Stomach (tissue), 9 donors: ENCODE results near the gene PDSS2. TPM values are rescaled to one million over a fixed set of nuclear protein-coding genes. Genes with fewer than 3 reads are reported as not detected.

Experiments
- DNase-seq, 2 donors: peaks; one replicate each; pipeline versions ENCODE4 v3.0.0 to v3.0.0-alpha.2; 2013 to 2019
- H3K27ac ChIP-seq, 5 donors: fragments of 200-600 bp in 4 of 5; sonication (generic) in 4 of 5; one replicate each; pipeline ENCODE4 v1.5.1; 2013 to 2019; ENCODE audit warnings: mild to moderate bottlenecking in 1 of 5, moderate library complexity in 1 of 5
- H3K27me3 ChIP-seq, 3 donors: fragments of 200-600 bp; sonication (generic); one replicate each; pipeline ENCODE4 v1.5.1; 2017 to 2019; ENCODE audit warnings: mixed run types in 1 of 3
- H3K36me3 ChIP-seq, 4 donors: fragments of 200-600 bp; sonication (generic); 1 replicate in 3 of 4; 2 replicates in 1 of 4; pipeline ENCODE4 v1.5.1; 2016 to 2019
- H3K4me1 ChIP-seq, 4 donors: fragments of 200-600 bp; sonication (generic); one replicate each; pipeline ENCODE4 v1.5.1; 2016 to 2019
- H3K4me3 ChIP-seq, 4 donors: fragments of 200-600 bp; sonication (generic) in 3 of 4; one replicate each; pipeline ENCODE4 v1.5.1; 2016 to 2019; ENCODE audit warnings: mild to moderate bottlenecking in 1 of 4
- H3K9me3 ChIP-seq, 4 donors: fragments of 200-600 bp; sonication (generic); one replicate each; pipeline ENCODE4 v1.5.1; 2016 to 2019
- EP300 ChIP-seq: sonication (generic); formaldehyde crosslinking; IDR thresholded peaks from one replicate; pipeline ENCODE4 v1.6.1; 2017; ENCODE audit warnings: antibody characterized with exemption
- POLR2A ChIP-seq, 4 donors: fragments of 450-650 bp; IDR thresholded peaks; one replicate each; pipeline ENCODE4 v1.6.1; 2016; ENCODE audit warnings: antibody characterized with exemption in 4 of 4, control low read depth in 2 of 4, mild to moderate bottlenecking in 1 of 4, moderate library complexity in 1 of 4
- POLR2AphosphoS5 ChIP-seq, 3 donors: sonication (generic); formaldehyde crosslinking; IDR thresholded peaks; one replicate each; pipeline ENCODE4 v1.6.1; 2016; ENCODE audit warnings: antibody characterized with exemption in 3 of 3
- WGBS, 5 donors: extraction: QIAGEN DNeasy Blood & Tissue Kit in 3 of 5; methylation state at CpG; one replicate each; pipeline versions ENCODE4 v1.1.5 to v1.1.7; 2013 to 2018; 5-methylcytosine and 5-hydroxymethylcytosine counted together
- intact Hi-C: fragments of 100-400 bp; cut with DNase I; formaldehyde crosslinking; loops from one replicate; pipeline ENCODE4 v1.15.1; 2023; ENCODE audit warnings: low total_unique reads
- polyA plus RNA-seq, 3 donors: library from polyadenylated mRNA; stranded (reverse); fragments of 200-250 nt; gene quantifications; one replicate each; pipeline ENCODE4 v1.2.3, GENCODE V29; 2013
- total RNA-seq, 5 donors: library from RNA; depleted of rRNA; stranded (reverse); fragments of >200 nt; gene quantifications; one replicate each; pipeline versions ENCODE4 v1.1.0 to v1.2.3, GENCODE V29; 2014 to 2016
- TF ChIP-seq, protein P1 (sequence below), 7 experiments: fragments of 450-650 bp in 4 of 7; fragments of 200-600 bp in 3 of 7; sonication (generic) in 3 of 7; IDR thresholded peaks; one replicate each; pipeline ENCODE4 v1.5.1; 2016 to 2019; ENCODE audit warnings: antibody characterized with exemption in 7 of 7, control low read depth in 2 of 7, mild to moderate bottlenecking in 1 of 7
- donor health status: healthy with polysubstance abuse.
- donor health status: Bipolar disorder and iron deficiency.
- donor health status: healthy.

The PDSS2 gene
- total and polyA plus RNA-seq, 8 donors: 4.5 to 26.1 (median 9.8) TPM; not detected in 1

DNA sequence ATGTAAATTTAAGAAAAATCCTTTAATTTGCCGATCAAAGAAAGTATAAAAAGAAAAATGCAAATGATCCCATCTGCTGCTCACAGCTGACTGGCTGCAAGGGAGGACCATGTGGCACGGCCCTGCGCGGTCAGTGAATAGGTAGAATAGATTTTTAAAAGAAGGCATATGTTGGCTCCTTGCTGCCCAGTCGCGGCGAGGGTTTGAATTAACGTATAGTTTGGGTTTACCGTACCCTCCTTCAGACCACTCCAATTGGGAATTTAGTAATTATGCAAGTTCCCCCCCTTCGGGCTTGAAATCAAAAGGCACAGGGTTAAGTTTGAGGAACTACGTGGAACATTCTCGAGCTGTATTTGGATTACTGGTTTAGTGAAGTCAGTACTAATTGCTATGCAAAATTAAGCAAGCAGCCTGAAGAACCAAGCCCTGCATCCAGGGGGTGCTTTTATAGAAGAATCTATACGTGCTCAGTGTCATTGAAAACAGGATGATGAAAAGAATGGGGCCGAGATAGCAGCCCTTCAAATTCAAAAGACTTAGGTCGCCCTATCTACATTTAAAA is 343.0 kb downstream of the PDSS2 start:
- Histone ChIP-seq H3K27ac (peak overlapping the region; percentile 75 to 94 (median 87)), H3K4me1 (peaks cover 15 to 25% (median 21%) of the 10 kb centered on the region in 4 donors), H3K36me3 (no peaks in the 10 kb centered on the region), H3K27me3 (peaks cover 0 to 23% (median 0%) of the 10 kb centered on the region in 3 donors), H3K4me3 (peak overlapping the region; percentile 76 to 91 (median 77)), H3K9me3 (no peaks in the 10 kb centered on the region)
- intact Hi-C loops: no loop called here
- WGBS, 5 donors: 1 to 3% (median 2%) methylated on average over 15 of the region's 15 CpGs
- peak; percentile 57 to 78 for DNase-seq
- TF ChIP-seq POLR2A (IDR thresholded peaks at IDR 0.05) (no peak), EP300 (no peak)

- Histone ChIP-seq H3K4me3 (peak overlapping the region; percentile 76 to 91 (median 77)), H3K27me3 (peaks cover 0 to 23% (median 0%) of the 10 kb centered on the region in 3 donors), H3K4me1 (peaks cover 15 to 25% (median 21%) of the 10 kb centered on the region in 4 donors), H3K9me3 (no peaks in the 10 kb centered on the region), H3K36me3 (no peaks in the 10 kb centered on the region), H3K27ac (peak overlapping the region; percentile 75 to 94 (median 87))
- intact Hi-C loops: no loop called here
- WGBS, 5 donors: 0% methylated on average over 26 to 45 of the region's 45 CpGs
- TF ChIP-seq EP300 (no peak), POLR2A (IDR thresholded peaks at IDR 0.05) (no peak), POLR2AphosphoS5 (IDR thresholded peaks at IDR 0.05) (no peak)
- TF ChIP-seq, protein P1, sequence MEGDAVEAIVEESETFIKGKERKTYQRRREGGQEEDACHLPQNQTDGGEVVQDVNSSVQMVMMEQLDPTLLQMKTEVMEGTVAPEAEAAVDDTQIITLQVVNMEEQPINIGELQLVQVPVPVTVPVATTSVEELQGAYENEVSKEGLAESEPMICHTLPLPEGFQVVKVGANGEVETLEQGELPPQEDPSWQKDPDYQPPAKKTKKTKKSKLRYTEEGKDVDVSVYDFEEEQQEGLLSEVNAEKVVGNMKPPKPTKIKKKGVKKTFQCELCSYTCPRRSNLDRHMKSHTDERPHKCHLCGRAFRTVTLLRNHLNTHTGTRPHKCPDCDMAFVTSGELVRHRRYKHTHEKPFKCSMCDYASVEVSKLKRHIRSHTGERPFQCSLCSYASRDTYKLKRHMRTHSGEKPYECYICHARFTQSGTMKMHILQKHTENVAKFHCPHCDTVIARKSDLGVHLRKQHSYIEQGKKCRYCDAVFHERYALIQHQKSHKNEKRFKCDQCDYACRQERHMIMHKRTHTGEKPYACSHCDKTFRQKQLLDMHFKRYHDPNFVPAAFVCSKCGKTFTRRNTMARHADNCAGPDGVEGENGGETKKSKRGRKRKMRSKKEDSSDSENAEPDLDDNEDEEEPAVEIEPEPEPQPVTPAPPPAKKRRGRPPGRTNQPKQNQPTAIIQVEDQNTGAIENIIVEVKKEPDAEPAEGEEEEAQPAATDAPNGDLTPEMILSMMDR (IDR thresholded peaks at IDR 0.05): no peak
- peak; percentile 51 to 85 for DNase-seq
Measured at GRCh38 chr6:107115695-107116327, 343.6 kb downstream of the PDSS2 start.

GRCh38 chr6:107114926-107115694 is 344.3 kb downstream of the PDSS2 start, which contains the start of gene BEND3:
BEND3 (minus strand) TSS chr6:107115515; CDS start chr6:107099285, 16,230 bp downstream.
- H3K27ac ChIP-seq: peak within 1 kb of the TSS; percentile 75 to 94 (median 87)
- TF ChIP-seq, protein P1 (IDR thresholded peaks at IDR 0.05): no peak
- TF ChIP-seq EP300 (no peak), POLR2A (IDR thresholded peaks at IDR 0.05) (no peak), POLR2AphosphoS5 (IDR thresholded peaks at IDR 0.05) (no peak)
- H3K9me3 ChIP-seq: no peaks in the 10 kb centered on the region
- intact Hi-C loops: no loop called here
- H3K36me3 ChIP-seq: no peaks in the 10 kb centered on the region
- H3K4me1 ChIP-seq: peaks cover 15 to 25% (median 21%) of the 10 kb centered on the region in 4 donors
- WGBS, 5 donors: 0 to 1% (median 0%) methylated on average over 10 to 109 of the region's 109 CpGs; no CpG with 5 or more reads in 1 of the 5 donors
- H3K4me3 ChIP-seq: peak within 1 kb of the TSS; percentile 76 to 91 (median 77)
- peaks cover 0 to 23% (median 0%) of the 10 kb centered on the region in 3 donors for H3K27me3 ChIP-seq
- DNase-seq: peak; percentile 32 to 85

DNA sequence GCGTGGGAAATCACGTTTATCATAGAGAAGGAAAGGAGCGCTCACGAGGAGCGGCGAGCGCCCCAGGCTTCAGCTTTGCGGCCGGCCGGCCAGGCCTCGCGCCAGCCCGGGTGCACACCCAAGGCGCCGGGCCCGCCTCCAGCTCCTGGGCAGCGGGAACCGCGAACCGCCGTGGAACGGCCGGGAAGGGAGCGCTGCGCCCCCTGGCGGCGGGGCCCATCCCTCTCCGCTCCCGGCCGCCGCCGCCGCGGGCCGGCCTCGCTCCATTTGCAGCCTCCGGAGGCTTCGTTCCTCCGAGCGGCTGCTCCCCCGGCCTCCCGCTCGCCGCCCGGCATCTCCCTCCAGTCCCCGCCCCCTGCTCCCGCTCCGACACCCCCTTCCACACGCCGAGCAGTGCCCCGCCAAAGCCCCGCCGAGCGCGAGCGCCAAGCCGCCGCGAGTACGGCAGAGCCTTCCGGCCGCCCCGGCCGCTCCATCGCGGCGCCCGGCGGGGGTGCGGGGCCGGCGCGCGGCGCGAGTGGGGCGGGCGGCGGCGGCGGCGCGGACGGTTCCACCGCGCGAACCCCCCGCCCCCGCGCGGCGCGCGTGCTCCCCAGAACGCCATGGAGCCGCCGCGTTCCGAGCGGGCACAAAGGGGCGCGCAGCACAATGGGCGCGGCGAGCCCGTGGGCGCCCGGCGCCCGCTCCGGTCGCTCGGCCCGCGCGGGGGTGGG is 345.0 kb downstream of the PDSS2 start:
- peak; percentile 92 to 95 for DNase-seq
- Histone ChIP-seq H3K27ac (peak overlapping the region; percentile 73 to 94 (median 87)), H3K4me3 (peak overlapping the region; percentile 76 to 91 (median 77)), H3K27me3 (peaks cover 0 to 23% (median 0%) of the 10 kb centered on the region in 3 donors), H3K36me3 (no peaks in the 10 kb centered on the region), H3K4me1 (peaks cover 15 to 25% (median 21%) of the 10 kb centered on the region in 4 donors), H3K9me3 (no peaks in the 10 kb centered on the region)
- TF ChIP-seq, protein P1 (IDR thresholded peaks at IDR 0.05): peak in 4 of 7 experiments; percentile 59 to 94 (median 92)
- TF ChIP-seq POLR2AphosphoS5 (IDR thresholded peaks at IDR 0.05) (peak in 2 of 3 donors; percentile 6 to 80), POLR2A (IDR thresholded peaks at IDR 0.05) (no peak)
- intact Hi-C loops: no loop called here
- 0% methylated on average over 34 to 115 of the region's 116 CpGs for WGBS, 5 donors
